Calu3 (cell line): ENCODE measurements around the gene TMC5. TPM values are rescaled to one million over a fixed set of nuclear protein-coding genes. Genes with fewer than 3 reads are reported as not detected.

Experiments used
- BruUV-seq: library from RNA; stranded (reverse); fragments of 400-500 nt; replicated peaks from 2 replicates; lab custom pipeline; 2021; lab: Mats Ljungman, UMichigan
- CTCF ChIA-PET: fragments of 300-600 bp; sonication (Branson Sonifier 250); formaldehyde crosslinking; loops from one replicate; lab custom pipeline; 2022; ENCODE audit warnings: antibody characterized with exemption; lab: Charles Lee
- DNase-seq: peaks from one replicate; pipeline ENCODE4 v3.0.0; 2022
- H3K27ac Mint-ChIP-seq: one replicate; pipeline ENCODE4 v1.8.0; 2022; ENCODE audit warnings: mixed read lengths; ENCODE audit not compliant: unreplicated experiment
- H3K27me3 Mint-ChIP-seq: one replicate; pipeline ENCODE4 v1.8.0; 2022; ENCODE audit warnings: mixed read lengths; ENCODE audit not compliant: unreplicated experiment
- H3K36me3 Mint-ChIP-seq: one replicate; pipeline ENCODE4 v1.8.0; 2022; ENCODE audit warnings: mild to moderate bottlenecking, moderate library complexity, mixed read lengths; ENCODE audit not compliant: insufficient read depth, unreplicated experiment
- H3K4me1 Mint-ChIP-seq: one replicate; pipeline ENCODE4 v1.8.0; 2022; ENCODE audit warnings: mild to moderate bottlenecking, low read depth, mixed read lengths; ENCODE audit not compliant: unreplicated experiment
- H3K4me3 Mint-ChIP-seq: one replicate; pipeline ENCODE4 v1.8.0; 2022; ENCODE audit warnings: mild to moderate bottlenecking, low read depth, moderate library complexity, mixed read lengths; ENCODE audit not compliant: unreplicated experiment
- H3K9me3 Mint-ChIP-seq: one replicate; pipeline ENCODE4 v1.8.0; 2022; ENCODE audit warnings: low read depth, mixed read lengths; ENCODE audit not compliant: unreplicated experiment
- CTCF ChIP-seq: fragments of 200-600 bp; IDR thresholded peaks from one replicate; pipeline ENCODE4 v1.8.0; 2022; ENCODE audit warnings: antibody characterized with exemption; ENCODE audit not compliant: unreplicated experiment
- intact Hi-C: fragments of 100-400 bp; cut with micrococcal nuclease; formaldehyde crosslinking; loops from one replicate; pipeline ENCODE4 v1.10.0; 2022; ENCODE audit not compliant: unreplicated experiment
- total RNA-seq: library from RNA; stranded (reverse); gene quantifications from 2 replicates; pipeline ENCODE4 v1.2.3, GENCODE V29; 2022

TMC5 gene
- total RNA-seq, 1 experiment from 2014 or later = 117 TPM

DNA sequence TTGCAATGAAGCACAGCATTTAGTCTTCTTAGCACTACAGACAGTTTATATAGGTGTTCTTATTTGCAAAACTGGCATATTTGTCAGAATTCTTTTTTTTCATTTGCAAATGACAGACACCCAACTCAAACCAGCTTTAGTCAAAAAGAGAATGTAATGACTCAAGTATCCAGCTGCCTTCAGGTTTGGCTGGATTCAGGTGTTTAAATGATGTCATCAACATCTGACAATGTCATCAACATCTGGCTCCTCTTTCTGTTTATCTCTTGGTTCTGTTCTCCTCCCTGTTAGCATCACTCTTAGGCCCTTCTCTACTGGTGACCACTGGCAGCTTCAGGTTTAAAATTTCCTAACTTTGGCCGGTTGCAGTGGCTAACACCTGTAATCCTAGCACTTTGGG is 18.9 kb downstream of the TMC5 start:
- CTCF ChIA-PET = interaction anchor here (0.6 to 1.3 kb wide), 6 partner anchors 9 to 66 kb away, joined by 3 to 4 read pairs (median 3); partner anchors contain the start of gene TMC5
- peak overlapping the region; percentile 79 for H3K27ac Mint-ChIP-seq

GRCh38 chr16:19437280-19437679 is 19.6 kb downstream of the TMC5 start:
- Mint-ChIP-seq H3K4me1 (peaks cover 56% of the 10 kb centered on the region), H3K9me3 (no peaks in the 10 kb centered on the region), H3K4me3 (peak overlapping the region; percentile 10), H3K36me3 (peaks cover 75% of the 10 kb centered on the region), H3K27me3 (no peaks in the 10 kb centered on the region), H3K27ac (peak overlapping the region; percentile 79)
- CTCF ChIA-PET = interaction anchor here (0.9 to 1.3 kb wide), 7 partner anchors 9 to 65 kb away, joined by 3 to 5 read pairs (median 3); partner anchors contain the start of gene TMC5
- intact Hi-C loops = no loop called here
- DNase-seq = no peak
- no peak for TF ChIP-seq CTCF
- no TSS peak for BruUV-seq

More for the DNA sequence above, 18.9 kb downstream of the TMC5 start:
- H3K27me3 Mint-ChIP-seq = no peaks in the 10 kb centered on the region
- peaks cover 63% of the 10 kb centered on the region for H3K4me1 Mint-ChIP-seq
- intact Hi-C loops = no loop called here
- no TSS peak for BruUV-seq
- H3K9me3 Mint-ChIP-seq = no peaks in the 10 kb centered on the region
- no peak for TF ChIP-seq CTCF
- H3K36me3 Mint-ChIP-seq = peaks cover 75% of the 10 kb centered on the region
- no peak for DNase-seq
- H3K4me3 Mint-ChIP-seq = peak overlapping the region; percentile 10

GRCh38 chr16:19438739-19439138 is 21.1 kb downstream of the TMC5 start:
- TF ChIP-seq CTCF = no peak
- Mint-ChIP-seq H3K27ac (peak overlapping the region; percentile 8), H3K36me3 (peaks cover 75% of the 10 kb centered on the region), H3K4me3 (no peak overlapping the region), H3K27me3 (no peaks in the 10 kb centered on the region), H3K9me3 (peaks cover 7% of the 10 kb centered on the region), H3K4me1 (peaks cover 55% of the 10 kb centered on the region)
- DNase-seq = no peak
- CTCF ChIA-PET = no interaction called here
- intact Hi-C loops = no loop called here
- BruUV-seq = no TSS peak

GRCh38 chr16:19439483-19439882 is 21.8 kb downstream of the TMC5 start:
- no peak for DNase-seq
- Mint-ChIP-seq H3K27me3 (no peaks in the 10 kb centered on the region), H3K27ac (no peak overlapping the region), H3K4me3 (no peak overlapping the region), H3K4me1 (peaks cover 56% of the 10 kb centered on the region), H3K36me3 (peaks cover 82% of the 10 kb centered on the region), H3K9me3 (peaks cover 7% of the 10 kb centered on the region)
- CTCF ChIA-PET = no interaction called here
- BruUV-seq = no TSS peak
- TF ChIP-seq CTCF = no peak
- intact Hi-C loops = no loop called here
